ENCODE measurements around the gene DNAH3. TPM values are rescaled to one million over a fixed set of nuclear protein-coding genes. Genes with fewer than 3 reads are reported as not detected.
"Not testable (repeated sequence)": the region's sequence is repeated elsewhere in the genome, so short reads cannot be mapped to it uniquely, and the experiment has no call there.

DNAH3 gene
- total and polyA plus RNA-seq, 2 experiments from 2014 or later: not detected

DNA sequence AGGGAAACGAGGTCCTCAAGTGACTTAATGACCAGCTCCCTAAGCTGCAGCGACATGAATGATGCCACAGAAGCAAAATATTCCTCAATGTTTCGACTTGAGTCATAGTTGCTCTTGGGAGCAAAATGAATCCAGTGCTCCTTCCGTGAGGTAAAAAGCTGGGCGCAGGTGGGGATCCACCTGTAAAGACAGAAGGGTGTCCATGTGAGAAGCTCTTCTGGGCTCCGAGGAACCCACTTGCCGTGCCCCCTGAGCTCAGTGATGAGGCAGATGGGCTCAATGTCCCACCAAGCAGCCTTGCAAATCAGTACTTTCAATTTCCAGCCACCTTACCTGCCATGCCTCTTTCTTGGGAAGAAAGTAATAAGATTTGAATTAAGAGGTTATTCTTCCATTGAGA, 25.5 kb downstream of the DNAH3 start:
- H4K20me1 ChIP-seq (ENCODE audit: insufficient read depth): no peaks in the 10 kb centered on the region
- H2AFZ ChIP-seq: no peak overlapping the region
- no peaks in the 10 kb centered on the region for H3K4me1 ChIP-seq (ENCODE audit: insufficient read depth)
- H3F3A ChIP-seq (ENCODE audit: insufficient read depth): no peaks in the 10 kb centered on the region
- in situ Hi-C loops (cut with MboI): no loop called here
- H3K9me3 ChIP-seq (ENCODE audit: low read depth): no peaks in the 10 kb centered on the region
- no peak for TF ChIP-seq EZH2phosphoT487 (IDR thresholded peaks at IDR 0.05; ENCODE audit: insufficient read depth, low read depth)
- no peak for TF ChIP-seq EZH2 (IDR thresholded peaks at IDR 0.05; ENCODE audit: insufficient read depth, poor library complexity, severe bottlenecking)
- no peak for DNase-seq
- H3K9ac ChIP-seq: no peak overlapping the region
- H3K9me2 ChIP-seq (ENCODE audit: insufficient read depth): no peaks in the 10 kb centered on the region
- no peak overlapping the region for H3K4me2 ChIP-seq (ENCODE audit: unreplicated experiment)
- WGBS, 2 experiments (ENCODE audit: low coverage in 1 of 2, low lambda C conversion rate in 2 of 2, missing lambda C conversion rate in 2 of 2): 73 to 76% methylated on average over 7 of the region's 7 CpGs
- H3K27ac ChIP-seq: no peak overlapping the region
- H3K36me3 ChIP-seq (ENCODE audit: low read depth): no peaks in the 10 kb centered on the region
- no peaks in the 10 kb centered on the region for H3K79me2 ChIP-seq (ENCODE audit: insufficient read depth)
- no peaks in the 10 kb centered on the region for H3K27me3 ChIP-seq (replicated peaks; ENCODE audit: insufficient read depth)
- no peak overlapping the region for H3K4me3 ChIP-seq

DNA sequence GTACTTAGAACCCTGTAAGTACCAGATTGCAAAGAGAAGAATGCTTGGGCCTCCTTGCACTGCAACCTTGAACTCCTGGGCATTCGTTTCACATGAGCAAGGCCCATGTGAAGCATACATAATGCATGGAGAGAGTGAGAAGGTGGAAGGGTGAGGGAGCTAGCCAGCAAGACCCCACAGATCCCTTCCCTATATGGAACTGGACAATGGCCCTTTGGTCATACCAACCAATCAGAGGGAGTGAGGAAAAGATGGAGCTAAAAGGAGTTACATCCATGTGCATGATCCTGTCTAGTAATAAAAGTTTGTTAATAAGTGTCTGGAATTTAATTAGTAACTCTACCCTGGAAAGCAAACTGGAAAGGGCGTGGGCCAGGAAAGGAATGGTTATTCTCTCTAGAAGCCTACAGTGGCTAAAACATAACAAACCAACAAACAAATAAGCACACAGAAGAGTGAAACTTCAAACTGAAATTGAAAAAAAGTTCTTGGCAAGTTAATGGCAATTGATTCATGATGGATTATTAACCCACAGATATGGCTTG, 29.6 kb downstream of the DNAH3 start:
- Histone ChIP-seq H3K9ac (no peak overlapping the region), H3K36me3 (ENCODE audit: low read depth) (no peaks in the 10 kb centered on the region)
- WGBS, 2 experiments (ENCODE audit: low coverage in 1 of 2, low lambda C conversion rate in 2 of 2, missing lambda C conversion rate in 2 of 2): 39 to 41% methylated on average over 2 of the region's 2 CpGs

DNA sequence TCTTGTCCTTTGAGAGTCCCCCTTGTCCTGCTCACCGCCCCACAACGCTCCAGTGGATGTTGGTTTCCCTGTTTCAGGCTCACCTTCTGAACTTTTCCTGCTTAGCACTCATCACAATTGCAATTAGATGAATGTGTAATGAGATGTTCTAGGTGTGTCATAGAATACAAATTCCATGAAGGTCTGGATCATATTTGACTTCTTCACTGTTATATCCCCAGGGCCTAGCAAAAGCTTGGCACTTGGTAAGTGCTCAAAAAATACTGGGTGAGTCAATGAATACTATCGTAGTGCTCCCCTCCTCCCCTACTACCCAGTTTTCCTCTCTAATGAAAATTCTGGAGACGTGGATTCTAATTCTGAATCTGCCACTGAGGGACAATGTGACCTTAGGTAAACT, 33.1 kb downstream of the DNAH3 start:
- no peaks in the 10 kb centered on the region for H3K9me2 ChIP-seq (ENCODE audit: insufficient read depth)
- no peaks in the 10 kb centered on the region for H3F3A ChIP-seq (ENCODE audit: insufficient read depth)
- H3K4me1 ChIP-seq (ENCODE audit: insufficient read depth): no peaks in the 10 kb centered on the region
- no peaks in the 10 kb centered on the region for H3K79me2 ChIP-seq (ENCODE audit: insufficient read depth)
- no peak for TF ChIP-seq EZH2 (IDR thresholded peaks at IDR 0.05; ENCODE audit: insufficient read depth, poor library complexity, severe bottlenecking)
- TF ChIP-seq EZH2phosphoT487 (IDR thresholded peaks at IDR 0.05; ENCODE audit: insufficient read depth, low read depth): no peak
- no peak overlapping the region for H3K27ac ChIP-seq
- H4K20me1 ChIP-seq (ENCODE audit: insufficient read depth): no peaks in the 10 kb centered on the region
- DNase-seq: peak; percentile 28
- no peak overlapping the region for H3K9ac ChIP-seq
- WGBS, 2 experiments (ENCODE audit: low coverage in 1 of 2, low lambda C conversion rate in 2 of 2, missing lambda C conversion rate in 2 of 2): 67 to 70% methylated on average over 4 of the region's 4 CpGs
- H2AFZ ChIP-seq: no peak overlapping the region
- in situ Hi-C loops (cut with MboI): no loop called here
- H3K9me3 ChIP-seq (ENCODE audit: low read depth): no peaks in the 10 kb centered on the region
- no peak overlapping the region for H3K4me2 ChIP-seq (ENCODE audit: unreplicated experiment)
- no peaks in the 10 kb centered on the region for H3K27me3 ChIP-seq (replicated peaks; ENCODE audit: insufficient read depth)
- H3K4me3 ChIP-seq: no peak overlapping the region
- no peaks in the 10 kb centered on the region for H3K36me3 ChIP-seq (ENCODE audit: low read depth)

More for the DNA sequence above, 29.6 kb downstream of the DNAH3 start:
- TF ChIP-seq EZH2phosphoT487 (IDR thresholded peaks at IDR 0.05; ENCODE audit: insufficient read depth, low read depth) (no peak), EZH2 (IDR thresholded peaks at IDR 0.05; ENCODE audit: insufficient read depth, poor library complexity, severe bottlenecking) (no peak)
- Histone ChIP-seq H3K4me3 (no peak overlapping the region), H3K9me2 (ENCODE audit: insufficient read depth) (no peaks in the 10 kb centered on the region), H3K27ac (no peak overlapping the region), H4K20me1 (ENCODE audit: insufficient read depth) (no peaks in the 10 kb centered on the region), H3K4me2 (ENCODE audit: unreplicated experiment) (no peak overlapping the region), H3K9me3 (ENCODE audit: low read depth) (no peaks in the 10 kb centered on the region), H3K4me1 (ENCODE audit: insufficient read depth) (no peaks in the 10 kb centered on the region), H3K79me2 (ENCODE audit: insufficient read depth) (no peaks in the 10 kb centered on the region), H2AFZ (no peak overlapping the region), H3F3A (ENCODE audit: insufficient read depth) (no peaks in the 10 kb centered on the region), H3K27me3 (replicated peaks; ENCODE audit: insufficient read depth) (no peaks in the 10 kb centered on the region)
- in situ Hi-C loops (cut with MboI): no loop called here
- no peak for DNase-seq

GRCh38 chr16:21116148-21116693, 34.4 kb downstream of the DNAH3 start:
- H3F3A ChIP-seq (ENCODE audit: insufficient read depth): no peaks in the 10 kb centered on the region
- TF ChIP-seq EZH2phosphoT487 (IDR thresholded peaks at IDR 0.05; ENCODE audit: insufficient read depth, low read depth) (no peak), EZH2 (IDR thresholded peaks at IDR 0.05; ENCODE audit: insufficient read depth, poor library complexity, severe bottlenecking) (no peak)
- peak overlapping the region; percentile 14; the same call in 1 of the 2 replicates for H3K4me3 ChIP-seq
- peak overlapping the region; percentile 59 for H2AFZ ChIP-seq
- in situ Hi-C loops (cut with MboI): no loop called here
- no peaks in the 10 kb centered on the region for H3K9me3 ChIP-seq (ENCODE audit: low read depth)
- no peaks in the 10 kb centered on the region for H3K9me2 ChIP-seq (ENCODE audit: insufficient read depth)
- H3K4me1 ChIP-seq (ENCODE audit: insufficient read depth): no peaks in the 10 kb centered on the region
- no peak overlapping the region for H3K4me2 ChIP-seq (ENCODE audit: unreplicated experiment)
- 25 to 26% methylated on average over 13 of the region's 13 CpGs for WGBS, 2 experiments (ENCODE audit: low coverage in 1 of 2, low lambda C conversion rate in 2 of 2, missing lambda C conversion rate in 2 of 2)
- H3K9ac ChIP-seq: no peak overlapping the region
- no peaks in the 10 kb centered on the region for H3K36me3 ChIP-seq (ENCODE audit: low read depth)
- H3K79me2 ChIP-seq (ENCODE audit: insufficient read depth): no peaks in the 10 kb centered on the region
- no peaks in the 10 kb centered on the region for H4K20me1 ChIP-seq (ENCODE audit: insufficient read depth)
- DNase-seq: peak; percentile 2
- no peak overlapping the region for H3K27ac ChIP-seq
- no peaks in the 10 kb centered on the region for H3K27me3 ChIP-seq (replicated peaks; ENCODE audit: insufficient read depth)

DNA sequence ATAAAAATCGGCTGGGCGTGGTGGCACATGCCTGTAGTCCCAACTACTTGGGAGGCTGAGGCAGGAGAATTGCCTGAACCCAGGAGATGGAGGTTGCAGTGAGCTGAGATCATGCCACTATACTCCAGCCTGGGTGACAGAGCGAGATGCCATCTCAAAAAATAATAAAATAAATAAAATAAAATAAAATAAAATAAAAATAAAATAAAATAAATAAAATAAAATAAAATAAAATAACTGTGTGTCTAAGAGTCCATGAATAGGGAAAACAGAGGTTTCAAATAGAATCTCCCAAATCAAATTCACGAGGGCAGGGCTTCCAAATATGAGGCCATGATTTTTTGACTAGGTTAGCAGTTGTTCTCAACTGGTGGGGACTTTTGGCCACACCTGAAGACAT, 35.1 kb downstream of the DNAH3 start:
- H3K4me2 ChIP-seq (ENCODE audit: unreplicated experiment); H3K27ac ChIP-seq; H2AFZ ChIP-seq; H3K27me3 ChIP-seq (replicated peaks; ENCODE audit: insufficient read depth); H3K36me3 ChIP-seq (ENCODE audit: low read depth); H3K4me3 ChIP-seq; H4K20me1 ChIP-seq (ENCODE audit: insufficient read depth); in situ Hi-C loops (cut with MboI); H3F3A ChIP-seq (ENCODE audit: insufficient read depth); H3K9ac ChIP-seq; H3K9me3 ChIP-seq (ENCODE audit: low read depth); H3K4me1 ChIP-seq (ENCODE audit: insufficient read depth); DNase-seq; H3K9me2 ChIP-seq (ENCODE audit: insufficient read depth); H3K79me2 ChIP-seq (ENCODE audit: insufficient read depth): not testable (repeated sequence)
- WGBS, 2 experiments (ENCODE audit: low coverage in 1 of 2, low lambda C conversion rate in 2 of 2, missing lambda C conversion rate in 2 of 2): 62 to 72% methylated on average over 4 of the region's 4 CpGs

Data from GM23248 (cell line).